HG03457 (cell line): ENCODE data around the gene POU2AF2.

Experiments used
- ATAC-seq: cut with Tn5 transposase; IDR thresholded peaks from one replicate; pipeline ENCODE4 v1.9.1; 2021; ENCODE audit warnings: moderate number of reproducible peaks; ENCODE audit not compliant: unreplicated experiment

POU2AF2 gene

DNA sequence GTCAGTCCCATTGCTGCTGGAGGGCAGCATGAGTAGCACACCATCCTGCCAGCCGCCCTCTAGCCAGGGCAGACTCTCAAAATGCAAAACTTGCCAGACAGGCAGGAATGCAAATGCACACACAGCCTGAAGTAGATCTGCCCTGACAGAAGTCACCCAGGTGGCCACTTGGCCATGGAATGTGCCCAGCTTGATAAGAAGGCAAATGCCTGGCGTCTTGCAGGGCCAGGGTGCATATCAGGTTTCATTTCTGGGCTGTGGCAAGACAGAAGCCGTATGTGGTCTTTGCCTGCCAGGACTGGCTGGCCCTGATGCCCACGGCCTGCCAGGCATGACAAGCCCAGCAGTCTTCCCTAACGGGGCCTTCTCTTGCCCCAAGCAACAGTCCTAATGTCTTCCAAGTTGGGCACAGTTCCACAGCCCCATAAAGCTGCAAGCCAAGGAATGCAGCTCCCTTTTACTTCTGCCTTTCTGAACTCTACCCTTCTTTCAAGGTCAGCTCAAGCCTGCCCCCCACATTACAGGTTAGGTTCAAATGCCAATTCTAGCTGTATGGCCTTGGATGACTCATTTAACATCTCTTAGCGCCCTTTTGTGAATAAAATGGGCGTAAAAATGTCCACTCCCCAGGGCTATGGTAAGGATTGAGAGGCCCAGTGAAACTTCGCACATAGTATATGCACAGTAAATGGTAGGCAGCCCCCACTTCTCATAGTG is 82.5 kb downstream of the POU2AF2 start:
- ATAC-seq = no peak

DNA sequence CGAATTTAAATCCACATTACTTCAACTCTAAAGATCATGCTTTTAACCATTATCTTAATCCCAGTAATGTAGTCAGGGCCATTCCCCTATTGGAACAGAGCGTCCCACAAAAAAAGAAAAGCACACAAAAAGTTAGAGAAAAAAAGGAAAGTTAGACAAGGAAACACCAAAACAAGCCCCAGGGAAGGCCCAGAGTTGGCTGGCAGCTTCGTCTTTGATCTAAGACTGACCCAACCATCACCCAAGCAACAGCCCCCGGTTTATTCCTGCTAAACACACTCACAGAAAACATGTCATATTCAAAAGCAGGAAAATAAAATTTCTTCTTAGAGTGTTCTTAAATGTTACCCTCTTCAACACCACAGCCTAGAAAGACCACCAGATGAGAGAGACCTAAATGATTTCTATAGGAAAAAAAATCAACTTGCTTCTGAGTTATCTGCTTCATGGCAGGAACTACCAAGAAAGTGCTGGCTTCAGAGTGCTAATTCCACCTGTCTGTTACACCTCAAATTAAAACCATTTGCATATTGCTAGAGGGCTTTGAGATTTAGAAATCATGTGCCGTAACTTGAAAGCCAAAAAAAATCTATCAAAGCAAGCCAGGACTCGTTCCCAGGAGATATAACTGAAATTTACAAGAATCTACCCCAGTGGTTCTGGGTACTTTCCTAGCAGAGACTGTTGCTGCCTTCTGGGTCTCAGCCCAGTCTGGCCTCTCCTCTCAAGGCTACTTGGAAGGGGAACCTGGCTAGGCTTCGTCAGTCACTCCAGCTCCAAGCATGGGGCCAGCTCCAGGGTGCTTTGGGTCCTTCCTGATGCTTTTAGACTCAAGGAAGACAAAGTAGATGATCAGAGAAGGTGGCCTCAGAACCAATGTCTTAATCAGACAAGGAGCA is 84.0 kb downstream of the POU2AF2 start:
- no peak for ATAC-seq

DNA sequence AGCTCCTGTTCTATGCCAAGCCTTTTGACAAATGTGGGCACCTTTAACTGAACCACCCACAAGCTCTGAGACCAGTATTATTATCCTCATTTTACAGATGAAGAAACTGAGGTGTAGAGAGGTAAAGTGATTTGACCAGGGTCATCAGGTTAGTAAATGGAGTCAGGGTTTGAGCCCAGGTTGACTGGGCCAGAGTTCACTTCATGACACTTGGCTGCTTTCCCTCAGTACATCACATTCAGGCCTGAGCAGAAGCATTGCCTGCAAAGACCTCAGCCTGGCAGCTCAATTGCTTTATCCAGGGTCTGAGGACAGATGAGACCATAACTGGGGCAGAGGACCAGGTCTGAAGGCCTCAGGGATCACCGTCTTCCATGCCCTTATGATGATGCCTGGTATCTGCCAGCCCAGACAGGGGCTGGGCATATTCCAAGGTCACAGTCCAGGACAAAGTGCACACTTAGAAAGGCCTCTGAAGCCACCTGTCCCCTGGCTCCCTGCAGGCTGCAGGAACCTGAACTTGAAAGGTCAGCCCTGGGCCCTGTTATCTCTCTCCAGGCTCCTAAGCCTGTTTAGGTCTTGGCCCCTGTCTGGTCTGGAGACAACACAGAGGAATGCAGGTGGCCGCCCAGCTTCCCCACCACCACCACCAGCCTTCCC is 84.8 kb downstream of the POU2AF2 start:
- ATAC-seq = no peak

DNA sequence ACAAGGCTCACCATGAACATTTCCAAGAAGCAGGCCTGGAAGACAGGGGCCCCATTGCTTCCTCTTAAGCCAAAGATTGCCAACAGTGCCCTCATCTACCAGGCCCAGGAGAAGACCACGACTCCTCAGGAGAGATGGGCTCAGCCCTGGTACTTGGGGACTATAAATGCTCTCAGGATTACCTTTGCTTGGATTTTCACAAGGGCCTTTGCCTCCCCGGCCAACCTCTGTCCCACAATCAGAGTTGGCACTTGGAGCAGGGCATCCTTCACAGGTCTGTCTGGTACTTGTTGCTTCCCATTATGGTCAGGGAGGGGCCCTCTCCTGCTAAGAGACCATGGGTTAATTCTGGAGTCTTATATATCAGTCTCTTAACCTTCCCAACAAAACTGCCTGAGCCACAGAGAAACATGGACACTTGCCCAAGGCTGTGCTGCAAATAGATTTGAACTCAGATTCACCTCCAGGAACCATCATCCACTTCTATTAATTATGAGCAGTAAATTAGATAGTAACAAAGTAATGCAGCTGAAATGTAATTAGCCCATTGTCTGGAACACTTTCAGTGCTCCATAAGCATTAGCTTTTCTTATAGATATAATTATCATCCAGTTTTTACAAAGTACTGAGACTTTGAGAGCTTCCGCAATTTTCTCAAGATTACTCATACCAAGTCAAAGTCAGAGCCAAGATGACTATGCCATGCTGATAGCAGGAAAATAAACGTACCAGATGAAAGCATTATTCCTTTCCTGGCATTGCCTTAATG is 86.4 kb downstream of the POU2AF2 start:
- no peak for ATAC-seq

DNA sequence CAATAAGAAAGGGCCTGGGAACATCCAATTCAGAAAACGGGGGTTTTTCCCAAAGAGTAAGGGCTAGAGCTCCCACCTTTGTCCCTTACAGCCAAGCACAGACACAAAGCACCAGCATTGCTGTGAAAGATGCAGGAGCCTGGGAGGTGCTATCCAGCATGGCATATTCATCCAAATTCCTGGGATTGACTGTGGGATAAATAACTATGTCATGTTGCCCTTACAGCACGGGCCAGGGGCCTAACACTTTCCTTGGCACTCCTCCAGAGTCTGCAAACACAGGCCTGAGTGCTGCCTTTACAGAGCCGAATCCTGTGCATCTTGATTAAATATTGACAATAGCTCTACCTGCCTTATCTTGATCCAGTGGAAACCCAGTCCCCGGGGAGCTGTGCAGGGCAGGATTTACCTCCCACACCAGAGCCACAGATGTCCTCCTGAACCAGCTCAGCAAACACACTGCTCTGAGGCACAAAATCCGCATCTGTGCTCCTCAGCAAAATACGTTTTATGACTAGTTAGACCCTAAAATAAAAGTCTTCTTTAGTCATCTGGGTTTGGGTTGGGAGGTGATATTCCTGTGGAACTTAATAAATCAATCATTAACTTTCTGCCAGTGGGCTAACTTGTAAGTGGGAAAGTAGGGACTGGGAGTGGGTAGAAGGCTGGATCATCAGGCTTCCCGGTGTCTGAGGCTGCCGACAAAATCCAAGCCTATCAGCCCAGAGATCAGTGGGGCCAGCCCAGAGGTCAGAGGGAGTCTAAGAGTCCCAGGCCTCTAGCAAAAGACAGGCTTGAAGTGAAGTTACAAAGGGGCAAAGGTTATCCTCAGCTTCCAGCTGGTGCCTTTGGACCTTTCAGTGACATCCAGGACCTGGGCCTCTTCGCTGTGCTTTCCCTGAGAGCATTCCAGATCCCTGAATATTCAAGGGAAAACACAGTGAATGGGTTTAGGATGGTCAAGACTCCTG is 89.3 kb downstream of the POU2AF2 start:
- no peak for ATAC-seq

DNA sequence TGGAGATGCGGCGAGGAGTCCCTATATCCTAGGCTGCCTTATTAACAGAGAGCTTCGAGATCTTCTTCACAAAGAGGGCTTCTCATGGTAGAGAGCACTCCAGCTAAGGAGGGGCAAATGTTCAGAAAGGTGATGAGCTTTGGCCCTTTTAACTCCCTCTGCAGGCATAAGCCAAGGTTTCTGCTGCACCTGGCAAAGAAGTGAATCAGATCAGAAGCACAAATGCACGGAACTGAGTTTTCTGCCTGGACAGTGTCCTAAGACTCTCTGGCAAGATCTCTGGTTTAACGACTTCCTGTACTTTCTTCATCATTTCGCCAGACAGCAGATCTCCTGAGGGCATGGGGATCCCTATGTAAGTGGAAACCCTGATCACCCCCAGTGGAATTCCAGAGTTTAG is 90.0 kb downstream of the POU2AF2 start:
- no peak for ATAC-seq
